Measurements from ENCODE around the gene SLK.

Gene SLK

DNA sequence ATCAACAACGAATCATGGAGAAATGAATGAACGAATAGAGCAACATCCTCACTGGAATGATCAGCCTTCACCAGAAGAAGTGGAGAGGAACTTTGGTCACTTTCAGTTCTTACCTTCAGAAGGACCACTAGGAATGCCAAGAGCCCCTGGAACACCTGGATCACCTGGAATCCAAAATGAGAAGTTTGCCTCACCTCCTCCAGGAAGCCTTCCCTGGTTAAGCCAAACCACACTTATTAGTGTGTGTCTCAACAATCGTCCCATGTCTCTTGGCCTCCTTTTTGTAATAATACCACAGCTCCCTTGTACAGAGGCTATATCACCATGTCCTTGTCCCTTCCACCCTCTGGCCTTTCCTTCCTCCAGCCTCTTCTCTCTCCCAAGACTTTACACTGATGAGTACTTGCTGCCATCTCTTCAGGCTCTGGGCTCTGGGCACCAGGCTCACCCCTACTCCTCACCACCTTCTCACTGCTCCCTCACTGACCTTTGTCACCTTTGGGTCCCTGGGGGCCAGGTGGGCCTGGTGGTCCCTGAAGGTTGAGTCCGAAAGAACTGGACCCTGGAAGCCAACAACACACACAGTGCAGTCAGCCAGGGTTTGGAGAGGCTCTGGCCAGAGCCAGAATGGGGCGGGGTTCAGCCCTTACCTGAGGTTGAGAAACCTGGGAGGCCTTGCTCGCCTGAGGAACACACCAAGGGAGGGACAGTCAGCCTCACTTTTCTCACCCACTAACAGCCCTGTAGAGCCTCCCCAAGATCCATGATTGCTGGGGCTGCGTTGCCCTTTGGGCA is 72.2 kb downstream of the SLK start:
- Histone ChIP-seq H3K4me3 (ENCODE audit: low read length) (no peak overlapping the region), H3K36me3 (ENCODE audit: control insufficient read depth, insufficient read depth, low read length) (no peaks in the 10 kb centered on the region), H3K27ac (ENCODE audit: low read depth, low read length) (no peak overlapping the region), H3K9ac (ENCODE audit: low read length) (no peak overlapping the region), H3K4me1 (ENCODE audit: control insufficient read depth, insufficient read depth, low read length) (no peaks in the 10 kb centered on the region), H3K27me3 (ENCODE audit: control insufficient read depth, insufficient read depth, low read length) (no peaks in the 10 kb centered on the region)

GRCh38 chr10:104040382-104040781 is 73.4 kb downstream of the SLK start:
- Histone ChIP-seq H3K4me3 (ENCODE audit: low read length) (no peak overlapping the region), H3K27me3 (ENCODE audit: control insufficient read depth, insufficient read depth, low read length) (no peaks in the 10 kb centered on the region), H3K27ac (ENCODE audit: low read depth, low read length) (no peak overlapping the region), H3K36me3 (ENCODE audit: control insufficient read depth, insufficient read depth, low read length) (no peaks in the 10 kb centered on the region), H3K4me1 (ENCODE audit: control insufficient read depth, insufficient read depth, low read length) (no peaks in the 10 kb centered on the region), H3K9ac (ENCODE audit: low read length) (no peak overlapping the region)

GRCh38 chr10:104040862-104041789 is 74.2 kb downstream of the SLK start:
- H3K27me3 ChIP-seq (ENCODE audit: control insufficient read depth, insufficient read depth, low read length), result no peaks in the 10 kb centered on the region
- no peak overlapping the region for H3K4me3 ChIP-seq (ENCODE audit: low read length)
- H3K27ac ChIP-seq (ENCODE audit: low read depth, low read length), result no peak overlapping the region
- no peaks in the 10 kb centered on the region for H3K4me1 ChIP-seq (ENCODE audit: control insufficient read depth, insufficient read depth, low read length)
- no peaks in the 10 kb centered on the region for H3K36me3 ChIP-seq (ENCODE audit: control insufficient read depth, insufficient read depth, low read length)
- no peak overlapping the region for H3K9ac ChIP-seq (ENCODE audit: low read length)

DNA sequence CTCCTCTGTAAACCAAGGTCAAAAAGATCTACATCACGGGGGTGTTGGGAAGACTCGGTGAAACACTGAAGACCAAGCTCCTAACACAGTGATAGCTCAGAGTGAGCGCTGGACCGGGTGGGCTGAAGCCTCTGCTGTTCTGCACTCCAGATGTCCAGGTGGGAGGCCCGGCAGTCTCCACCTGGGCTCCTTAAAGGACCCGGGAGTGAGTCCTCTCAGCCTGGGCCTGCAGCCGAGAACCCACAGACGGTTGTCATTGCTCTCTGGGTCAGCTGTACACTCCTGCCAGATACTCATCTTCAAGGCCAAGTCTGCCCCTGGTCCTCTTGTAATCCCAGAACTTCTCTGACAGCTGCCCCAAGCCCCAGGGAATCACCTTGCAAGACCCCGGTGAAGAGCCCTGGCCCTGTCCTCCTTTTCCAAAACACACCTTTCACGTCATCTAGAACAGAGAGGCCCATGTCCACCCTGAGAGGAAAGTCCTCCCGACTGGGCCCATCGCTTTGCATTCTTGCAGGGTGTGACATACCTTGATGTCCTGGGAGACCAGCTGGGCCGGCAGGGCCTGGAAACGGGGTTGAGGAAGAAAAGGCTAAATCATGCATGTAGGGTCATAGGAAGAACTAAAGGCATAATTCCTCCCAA is 75.1 kb downstream of the SLK start:
- Histone ChIP-seq H3K36me3 (ENCODE audit: control insufficient read depth, insufficient read depth, low read length) (no peaks in the 10 kb centered on the region), H3K27ac (ENCODE audit: low read depth, low read length) (no peak overlapping the region), H3K27me3 (ENCODE audit: control insufficient read depth, insufficient read depth, low read length) (no peaks in the 10 kb centered on the region), H3K4me3 (ENCODE audit: low read length) (no peak overlapping the region), H3K4me1 (ENCODE audit: control insufficient read depth, insufficient read depth, low read length) (no peaks in the 10 kb centered on the region), H3K9ac (ENCODE audit: low read length) (no peak overlapping the region)

GRCh38 chr10:104043185-104043830 is 76.4 kb downstream of the SLK start:
- Histone ChIP-seq H3K27ac (ENCODE audit: low read depth, low read length) (no peak overlapping the region), H3K9ac (ENCODE audit: low read length) (no peak overlapping the region), H3K36me3 (ENCODE audit: control insufficient read depth, insufficient read depth, low read length) (no peaks in the 10 kb centered on the region), H3K4me3 (ENCODE audit: low read length) (no peak overlapping the region), H3K4me1 (ENCODE audit: control insufficient read depth, insufficient read depth, low read length) (no peaks in the 10 kb centered on the region), H3K27me3 (ENCODE audit: control insufficient read depth, insufficient read depth, low read length) (no peaks in the 10 kb centered on the region)

DNA sequence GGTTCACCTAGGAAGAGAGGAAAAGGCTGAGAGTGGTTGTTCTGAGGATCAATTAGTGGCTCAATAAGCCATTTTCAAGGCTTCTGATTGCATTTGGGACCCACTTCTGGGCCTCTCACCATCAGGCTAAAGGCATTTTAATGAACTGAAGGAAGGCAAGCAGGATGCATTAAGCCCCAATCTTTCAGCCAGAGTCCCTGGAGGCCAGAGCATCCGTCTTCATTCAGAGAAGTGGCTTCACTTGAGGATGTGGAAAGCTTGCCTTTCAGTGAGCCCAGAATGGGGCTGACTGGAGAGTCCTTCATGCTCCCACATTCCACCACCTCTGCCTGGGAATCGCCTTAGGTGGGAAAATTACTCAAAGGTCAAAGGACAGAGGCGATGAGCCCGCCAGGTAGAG is 76.9 kb downstream of the SLK start:
- no peak overlapping the region for H3K4me3 ChIP-seq (ENCODE audit: low read length)
- H3K9ac ChIP-seq (ENCODE audit: low read length), result no peak overlapping the region
- no peaks in the 10 kb centered on the region for H3K4me1 ChIP-seq (ENCODE audit: control insufficient read depth, insufficient read depth, low read length)
- no peak overlapping the region for H3K27ac ChIP-seq (ENCODE audit: low read depth, low read length)
- H3K27me3 ChIP-seq (ENCODE audit: control insufficient read depth, insufficient read depth, low read length), result no peaks in the 10 kb centered on the region
- H3K36me3 ChIP-seq (ENCODE audit: control insufficient read depth, insufficient read depth, low read length), result no peaks in the 10 kb centered on the region

GRCh38 chr10:104045151-104046089 is 78.5 kb downstream of the SLK start:
- H3K36me3 ChIP-seq (ENCODE audit: control insufficient read depth, insufficient read depth, low read length), result no peaks in the 10 kb centered on the region
- H3K27ac ChIP-seq (ENCODE audit: low read depth, low read length), result no peak overlapping the region
- H3K4me1 ChIP-seq (ENCODE audit: control insufficient read depth, insufficient read depth, low read length), result no peaks in the 10 kb centered on the region
- H3K4me3 ChIP-seq (ENCODE audit: low read length), result no peak overlapping the region
- H3K9ac ChIP-seq (ENCODE audit: low read length), result no peak overlapping the region
- no peaks in the 10 kb centered on the region for H3K27me3 ChIP-seq (ENCODE audit: control insufficient read depth, insufficient read depth, low read length)

GRCh38 chr10:104046651-104047050 is 79.7 kb downstream of the SLK start:
- H3K27ac ChIP-seq (ENCODE audit: low read depth, low read length), result no peak overlapping the region
- H3K4me1 ChIP-seq (ENCODE audit: control insufficient read depth, insufficient read depth, low read length), result no peaks in the 10 kb centered on the region
- H3K4me3 ChIP-seq (ENCODE audit: low read length), result no peak overlapping the region
- H3K9ac ChIP-seq (ENCODE audit: low read length), result no peak overlapping the region
- no peaks in the 10 kb centered on the region for H3K36me3 ChIP-seq (ENCODE audit: control insufficient read depth, insufficient read depth, low read length)
- no peaks in the 10 kb centered on the region for H3K27me3 ChIP-seq (ENCODE audit: control insufficient read depth, insufficient read depth, low read length)

DNA sequence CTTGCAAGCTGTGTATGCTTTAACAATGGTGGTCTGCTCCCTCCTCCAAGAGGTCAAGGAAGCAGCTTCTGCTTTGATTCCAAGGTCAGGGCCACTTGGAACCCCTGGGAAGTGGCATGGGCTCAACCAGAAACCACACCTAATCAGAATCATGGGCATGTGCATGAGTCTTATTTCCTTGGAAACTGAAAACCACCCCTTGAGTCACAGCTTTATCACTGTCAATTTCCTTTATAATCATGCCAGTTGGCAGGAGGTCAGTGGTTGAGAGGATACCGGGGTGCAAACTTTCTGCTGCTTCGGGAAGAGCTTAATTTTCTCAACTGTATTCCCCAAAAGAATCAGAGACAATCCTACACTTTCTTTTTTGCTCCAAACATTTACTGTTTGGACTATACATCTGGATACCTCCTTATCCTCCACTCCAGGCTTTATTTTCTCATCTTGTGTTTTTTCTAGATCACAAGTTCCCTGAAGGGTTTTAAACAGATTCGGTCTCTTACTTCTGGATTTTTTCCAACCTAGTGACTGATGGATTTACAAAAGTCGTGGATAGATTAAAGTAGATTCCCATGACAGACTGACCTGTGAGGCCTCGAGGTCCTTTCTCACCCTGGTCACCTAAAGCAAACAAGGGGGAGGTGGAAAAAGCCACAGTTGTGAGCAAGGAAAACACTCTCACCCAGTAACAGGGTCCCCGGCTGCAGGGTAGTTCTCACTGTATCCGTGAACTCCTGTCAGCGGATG is 82.7 kb downstream of the SLK start:
- Histone ChIP-seq H3K9ac (ENCODE audit: low read length) (no peak overlapping the region), H3K4me1 (ENCODE audit: control insufficient read depth, insufficient read depth, low read length) (no peaks in the 10 kb centered on the region), H3K4me3 (ENCODE audit: low read length) (no peak overlapping the region), H3K27me3 (ENCODE audit: control insufficient read depth, insufficient read depth, low read length) (no peaks in the 10 kb centered on the region), H3K36me3 (ENCODE audit: control insufficient read depth, insufficient read depth, low read length) (no peaks in the 10 kb centered on the region), H3K27ac (ENCODE audit: low read depth, low read length) (no peak overlapping the region)

- no peak overlapping the region for H3K9ac ChIP-seq (ENCODE audit: low read length)
These were observed 85.5 kb downstream of the SLK start for GRCh38 chr10:104052431-104052830.

DNA sequence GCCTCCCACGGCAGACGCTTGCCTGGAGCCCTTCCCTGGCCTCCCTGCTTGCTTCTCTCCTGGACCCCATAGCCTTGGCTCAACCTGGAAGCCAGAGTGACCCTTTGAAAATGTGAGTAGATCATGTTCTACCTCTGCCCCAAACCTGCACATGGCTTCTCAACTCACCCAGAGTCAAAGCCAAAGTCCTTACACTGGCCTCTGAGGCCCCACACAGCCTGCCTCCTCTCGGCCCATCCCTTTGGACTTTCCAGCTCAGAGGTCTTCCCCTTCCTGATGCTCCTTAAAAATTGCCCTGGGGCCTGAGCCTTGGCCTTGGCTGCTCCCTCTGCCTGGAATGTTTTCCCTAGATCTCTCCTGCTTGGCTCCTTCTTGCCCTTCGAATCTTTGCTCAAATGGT is 86.3 kb downstream of the SLK start:
- Histone ChIP-seq H3K36me3 (ENCODE audit: control insufficient read depth, insufficient read depth, low read length) (no peaks in the 10 kb centered on the region), H3K9ac (ENCODE audit: low read length) (no peak overlapping the region), H3K27ac (ENCODE audit: low read depth, low read length) (no peak overlapping the region), H3K27me3 (ENCODE audit: control insufficient read depth, insufficient read depth, low read length) (no peaks in the 10 kb centered on the region), H3K4me1 (ENCODE audit: control insufficient read depth, insufficient read depth, low read length) (no peaks in the 10 kb centered on the region), H3K4me3 (ENCODE audit: low read length) (no peak overlapping the region)

More at GRCh38 chr10:104052431-104052830, 85.5 kb downstream of the SLK start:
- no peaks in the 10 kb centered on the region for H3K4me1 ChIP-seq (ENCODE audit: control insufficient read depth, insufficient read depth, low read length)
- H3K4me3 ChIP-seq (ENCODE audit: low read length), result no peak overlapping the region
- no peak overlapping the region for H3K27ac ChIP-seq (ENCODE audit: low read depth, low read length)
- no peaks in the 10 kb centered on the region for H3K27me3 ChIP-seq (ENCODE audit: control insufficient read depth, insufficient read depth, low read length)
- H3K36me3 ChIP-seq (ENCODE audit: control insufficient read depth, insufficient read depth, low read length), result no peaks in the 10 kb centered on the region
